Breast epithelium (tissue), 4 donors: ENCODE measurements around the gene KCNJ6. TPM values are rescaled to one million over a fixed set of nuclear protein-coding genes. Genes with fewer than 3 reads are reported as not detected.
A peak's percentile ranks its signal among the peaks of the same experiment; 100 is the strongest.

Source experiments
- DNase-seq, 2 donors: peaks; one replicate each; pipeline ENCODE4 v3.0.0-alpha.2; 2019; ENCODE audit warnings: low spot score in 2 of 2
- H3K27ac ChIP-seq, 2 donors: fragments of 200-600 bp; sonication (generic) in 1 of 2; one replicate each; pipeline ENCODE4 v1.5.1; 2016 to 2019; ENCODE audit warnings: mild to moderate bottlenecking in 1 of 2
- H3K27me3 ChIP-seq, 2 donors: fragments of 200-600 bp; sonication (generic) in 1 of 2; one replicate each; pipeline versions ENCODE4 v1.5.1 to v1.6.0; 2017 to 2019; ENCODE audit warnings: control low read depth in 1 of 2, mild to moderate bottlenecking in 1 of 2
- H3K36me3 ChIP-seq: fragments of 200-600 bp; one replicate; pipeline ENCODE4 v1.5.1; 2019
- H3K4me1 ChIP-seq, 2 donors: fragments of 200-600 bp; sonication (generic); one replicate each; pipeline ENCODE4 v1.5.1; 2016 to 2019; ENCODE audit warnings: control low read depth in 1 of 2
- H3K4me3 ChIP-seq, 3 donors: fragments of 200-600 bp; sonication (generic); 1 replicate in 2 of 3; 2 replicates in 1 of 3; pipeline ENCODE4 v1.5.1; 2016 to 2019; ENCODE audit warnings: mild to moderate bottlenecking in 3 of 3, moderate library complexity in 2 of 3
- H3K9me3 ChIP-seq, 2 donors: fragments of 200-600 bp; sonication (generic) in 1 of 2; one replicate each; pipeline ENCODE4 v1.5.1; 2016 to 2019; ENCODE audit warnings: control low read depth in 1 of 2
- CTCF ChIP-seq, 3 donors: fragments of 450-650 bp; IDR thresholded peaks; one replicate each; pipeline ENCODE4 v1.5.1; 2016 to 2017; ENCODE audit warnings: antibody characterized with exemption in 3 of 3, mild to moderate bottlenecking in 3 of 3, moderate library complexity in 3 of 3
- POLR2A ChIP-seq: fragments of 450-650 bp; IDR thresholded peaks from one replicate; pipeline ENCODE4 v1.6.1; 2016; ENCODE audit warnings: antibody characterized with exemption, mild to moderate bottlenecking, moderate library complexity
- POLR2AphosphoS5 ChIP-seq, 3 donors: sonication (generic); formaldehyde crosslinking; IDR thresholded peaks; one replicate each; pipeline ENCODE4 v1.6.1; 2017; ENCODE audit warnings: antibody characterized with exemption in 3 of 3
- intact Hi-C: fragments of 100-400 bp; cut with DNase I; formaldehyde crosslinking; loops from one replicate; pipeline ENCODE4 v1.15.1; 2023; ENCODE audit warnings: low total_unique reads
- total RNA-seq, 3 donors: library from RNA; depleted of rRNA; stranded (reverse); fragments of >200 nt; gene quantifications; one replicate each; pipeline ENCODE4 v1.1.0, GENCODE V29; 2016

KCNJ6 gene
- total RNA-seq, 3 donors from 2014 or later = not detected

- TF ChIP-seq POLR2AphosphoS5 (IDR thresholded peaks at IDR 0.05) = no peak
- TF ChIP-seq POLR2A = no peak
- peak in 1 of 3 donors; percentile 15 for TF ChIP-seq CTCF (IDR thresholded peaks at IDR 0.05)
- intact Hi-C loops = no loop called here
- Histone ChIP-seq H3K27me3 (no peaks in the 10 kb centered on the region), H3K27ac (no peak overlapping the region), H3K4me3 (no peak overlapping the region), H3K9me3 (no peaks in the 10 kb centered on the region), H3K36me3 (no peaks in the 10 kb centered on the region), H3K4me1 (no peaks in the 10 kb centered on the region)
- DNase-seq = no peak
Observed at GRCh38 chr21:37700641-37701202, 215.5 kb downstream of the KCNJ6 start.

- Histone ChIP-seq H3K36me3 (no peaks in the 10 kb centered on the region), H3K9me3 (no peaks in the 10 kb centered on the region), H3K4me3 (no peak overlapping the region), H3K27me3 (no peaks in the 10 kb centered on the region), H3K27ac (no peak overlapping the region), H3K4me1 (no peaks in the 10 kb centered on the region)
- TF ChIP-seq POLR2AphosphoS5 (IDR thresholded peaks at IDR 0.05) (no peak), CTCF (IDR thresholded peaks at IDR 0.05) (no peak), POLR2A (no peak)
- intact Hi-C loops = no loop called here
- no peak for DNase-seq
Observed at GRCh38 chr21:37699024-37699775, 217.1 kb downstream of the KCNJ6 start.

- DNase-seq = no peak
- Histone ChIP-seq H3K4me1 (no peaks in the 10 kb centered on the region), H3K4me3 (no peak overlapping the region), H3K27me3 (no peaks in the 10 kb centered on the region), H3K27ac (no peak overlapping the region), H3K9me3 (no peaks in the 10 kb centered on the region), H3K36me3 (no peaks in the 10 kb centered on the region)
- intact Hi-C loops = no loop called here
- TF ChIP-seq POLR2AphosphoS5 (IDR thresholded peaks at IDR 0.05) (no peak), CTCF (IDR thresholded peaks at IDR 0.05) (no peak), POLR2A (no peak)
Observed at GRCh38 chr21:37696936-37697335, 219.3 kb downstream of the KCNJ6 start.

GRCh38 chr21:37695111-37695510 lies 221.1 kb downstream of the KCNJ6 start:
- TF ChIP-seq CTCF (IDR thresholded peaks at IDR 0.05) = no peak
- TF ChIP-seq POLR2AphosphoS5 (IDR thresholded peaks at IDR 0.05) = no peak
- TF ChIP-seq POLR2A = no peak
- H3K36me3 ChIP-seq = no peaks in the 10 kb centered on the region
- no peaks in the 10 kb centered on the region for H3K4me1 ChIP-seq
- H3K27me3 ChIP-seq = no peaks in the 10 kb centered on the region
- no peak for DNase-seq
- no peaks in the 10 kb centered on the region for H3K9me3 ChIP-seq
- intact Hi-C loops = no loop called here
- no peak overlapping the region for H3K27ac ChIP-seq
- H3K4me3 ChIP-seq = no peak overlapping the region

GRCh38 chr21:37688952-37689659 lies 227.2 kb downstream of the KCNJ6 start:
- intact Hi-C loops = loop anchor here (10.0 kb wide), 1 partner anchor 1124 kb away; no protein-coding TSS in a partner anchor
- H3K27ac ChIP-seq = no peak overlapping the region
- TF ChIP-seq POLR2AphosphoS5 (IDR thresholded peaks at IDR 0.05) (no peak), POLR2A (no peak), CTCF (IDR thresholded peaks at IDR 0.05) (no peak)
- no peaks in the 10 kb centered on the region for H3K27me3 ChIP-seq
- no peak for DNase-seq
- H3K9me3 ChIP-seq = no peaks in the 10 kb centered on the region
- no peaks in the 10 kb centered on the region for H3K4me1 ChIP-seq
- no peaks in the 10 kb centered on the region for H3K36me3 ChIP-seq
- no peak overlapping the region for H3K4me3 ChIP-seq
